HG03064 (cell line): Measurements from ENCODE around the gene MGA.
"Not testable (repeated sequence)": the region's sequence is repeated elsewhere in the genome, so short reads cannot be mapped to it uniquely, and the experiment has no call there.

Source experiments
- ATAC-seq: cut with Tn5 transposase; IDR thresholded peaks from one replicate; pipeline ENCODE4 v1.9.1; 2021; ENCODE audit warnings: low read depth; ENCODE audit not compliant: unreplicated experiment

The MGA gene

DNA sequence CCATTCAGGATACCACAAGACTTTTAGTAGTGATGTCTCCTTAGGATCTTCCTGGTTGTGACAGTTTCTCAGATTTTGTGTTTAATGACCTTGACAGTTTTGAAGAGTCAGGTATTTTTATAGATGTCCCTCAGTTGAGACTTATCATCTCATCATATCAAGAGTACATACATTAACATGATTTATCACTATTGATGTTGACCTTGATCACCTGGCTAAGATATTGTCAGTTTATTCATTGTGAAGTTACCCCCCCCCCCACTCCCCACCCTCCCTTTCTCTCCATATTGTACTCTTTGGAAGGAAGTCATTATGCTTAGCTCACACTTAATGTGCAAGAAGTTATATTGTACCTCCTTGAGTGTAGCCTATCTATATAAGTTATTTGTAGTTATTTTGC lies 42.9 kb downstream of the MGA start:
- no peak for ATAC-seq

DNA sequence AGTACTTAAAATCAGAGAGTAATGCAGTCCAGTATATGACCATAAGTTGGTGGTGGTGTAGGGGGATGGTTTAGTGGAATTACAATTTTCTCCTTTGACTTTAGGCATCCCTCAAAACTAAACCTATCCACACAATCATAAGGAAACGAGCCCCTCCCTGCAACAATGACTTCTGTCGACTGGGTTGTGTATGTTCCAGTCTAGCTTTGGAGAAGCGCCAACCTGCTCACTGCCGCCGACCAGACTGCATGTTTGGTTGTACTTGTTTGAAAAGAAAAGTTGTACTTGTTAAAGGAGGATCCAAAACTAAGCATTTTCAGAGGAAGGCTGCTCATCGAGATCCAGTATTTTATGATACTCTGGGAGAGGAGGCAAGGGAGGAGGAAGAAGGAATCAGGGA lies 52.8 kb downstream of the MGA start:
- no peak for ATAC-seq

GRCh38 chr15:41714291-41714690 lies 54.1 kb downstream of the MGA start:
- no peak for ATAC-seq

- no peak for ATAC-seq
These were observed 56.7 kb downstream of the MGA start for GRCh38 chr15:41716864-41717263.

DNA sequence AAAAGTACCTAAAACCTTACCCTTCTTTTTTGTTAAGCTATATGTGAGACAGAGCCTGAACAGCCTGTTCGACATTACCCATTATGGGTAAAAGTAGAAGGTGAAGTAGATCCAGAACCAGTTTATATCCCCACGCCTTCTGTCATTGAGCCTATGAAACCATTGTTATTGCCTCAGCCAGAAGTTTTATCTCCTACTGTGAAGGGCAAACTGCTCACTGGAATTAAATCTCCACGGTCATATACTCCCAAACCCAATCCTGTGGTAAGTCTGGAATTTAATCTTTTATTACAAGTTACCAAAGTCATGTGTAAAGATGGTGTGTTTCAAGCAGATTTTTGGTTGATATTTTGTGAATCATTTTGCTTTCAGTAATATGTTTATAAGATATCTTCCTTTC lies 66.9 kb downstream of the MGA start:
- no peak for ATAC-seq

GRCh38 chr15:41728061-41728460 lies 67.9 kb downstream of the MGA start:
- ATAC-seq, result not testable (repeated sequence)

- no peak for ATAC-seq
These were observed 70.3 kb downstream of the MGA start for GRCh38 chr15:41730543-41730942.

- no peak for ATAC-seq
These were observed 72.3 kb downstream of the MGA start for GRCh38 chr15:41732483-41732882.

- ATAC-seq, result no peak
These were observed 73.9 kb downstream of the MGA start for GRCh38 chr15:41734079-41734478.

DNA sequence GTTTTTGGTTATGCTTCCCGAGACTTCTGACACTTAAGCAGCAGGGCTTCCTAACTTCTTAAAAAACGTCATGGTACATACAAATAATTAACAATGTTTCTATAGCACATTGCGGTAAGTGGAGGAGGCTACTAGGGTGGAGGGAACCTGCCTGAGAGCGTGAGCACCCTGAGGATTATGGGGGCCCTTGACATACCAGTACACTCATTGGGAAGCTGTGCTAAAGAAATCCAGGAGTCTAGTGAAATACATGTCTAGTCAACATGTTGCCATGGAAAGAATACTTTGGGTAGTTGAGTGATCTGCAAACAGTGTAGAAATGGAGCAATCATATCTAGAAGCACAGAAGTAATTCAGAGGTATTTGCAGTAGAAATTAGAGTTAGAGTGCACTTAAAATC lies 74.8 kb downstream of the MGA start:
- no peak for ATAC-seq

DNA sequence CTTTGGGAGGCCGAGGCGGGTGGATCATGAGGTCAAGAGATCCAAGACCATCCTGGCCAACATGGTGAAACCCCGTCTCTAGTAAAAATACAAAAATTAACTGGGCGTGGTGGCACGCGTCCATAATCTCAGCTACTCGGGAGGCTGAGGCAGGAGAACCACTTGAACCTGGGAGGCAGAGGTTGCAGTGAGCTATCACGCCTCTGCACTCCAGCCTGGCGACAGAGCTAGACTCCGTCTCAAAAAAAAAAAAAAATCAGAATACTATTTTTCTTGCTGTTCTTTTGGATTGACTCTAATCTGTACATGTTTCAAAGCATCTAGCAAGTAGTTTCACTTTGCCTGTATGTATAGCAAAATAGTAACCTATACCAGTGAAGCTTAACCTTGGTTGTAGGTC lies 75.3 kb downstream of the MGA start:
- not testable (repeated sequence) for ATAC-seq

DNA sequence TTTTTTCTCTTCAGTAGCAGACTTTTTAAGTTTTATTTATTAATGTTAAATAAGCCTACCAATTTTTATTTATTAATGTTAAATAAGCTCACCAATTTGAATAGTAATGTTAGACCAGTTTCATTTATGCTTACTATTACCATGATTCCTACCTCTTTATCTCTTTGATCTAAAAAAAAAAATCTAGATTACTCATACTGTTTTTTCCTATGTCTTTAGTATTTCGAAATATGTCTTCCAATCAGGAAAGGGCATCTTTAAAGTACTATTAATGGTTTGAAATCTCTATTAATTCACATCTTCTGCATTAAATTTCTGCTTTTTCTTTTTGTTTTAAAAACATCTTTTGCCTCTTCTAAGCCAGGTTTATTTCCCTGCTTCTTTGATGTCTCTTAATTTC lies 86.6 kb downstream of the MGA start:
- no peak for ATAC-seq

DNA sequence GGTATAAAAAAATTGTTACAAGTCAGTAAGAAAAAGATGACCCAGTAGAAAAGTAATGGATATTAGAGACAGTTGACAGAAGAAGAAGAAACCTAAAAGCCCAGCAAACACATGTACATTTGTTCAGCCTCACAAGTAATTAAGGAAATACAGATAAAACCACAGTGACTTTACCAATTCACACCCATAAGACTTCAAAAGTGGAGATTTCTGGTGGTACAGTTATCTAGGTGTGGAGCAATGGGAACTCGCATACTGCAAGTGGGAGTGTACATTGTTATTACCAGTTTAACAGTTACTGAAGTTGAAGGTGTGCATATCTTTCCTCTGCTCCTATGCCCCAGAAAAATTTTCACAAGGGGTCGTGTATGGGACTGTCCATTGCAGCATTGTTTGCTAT lies 96.0 kb downstream of the MGA start:
- no peak for ATAC-seq

GRCh38 chr15:41772720-41773331 lies 112.6 kb downstream of the MGA start:
- ATAC-seq, result no peak

GRCh38 chr15:41773332-41773728 lies 113.1 kb downstream of the MGA start:
- ATAC-seq, result no peak

- no peak for ATAC-seq
These were observed 113.5 kb downstream of the MGA start for GRCh38 chr15:41773729-41774061.

DNA sequence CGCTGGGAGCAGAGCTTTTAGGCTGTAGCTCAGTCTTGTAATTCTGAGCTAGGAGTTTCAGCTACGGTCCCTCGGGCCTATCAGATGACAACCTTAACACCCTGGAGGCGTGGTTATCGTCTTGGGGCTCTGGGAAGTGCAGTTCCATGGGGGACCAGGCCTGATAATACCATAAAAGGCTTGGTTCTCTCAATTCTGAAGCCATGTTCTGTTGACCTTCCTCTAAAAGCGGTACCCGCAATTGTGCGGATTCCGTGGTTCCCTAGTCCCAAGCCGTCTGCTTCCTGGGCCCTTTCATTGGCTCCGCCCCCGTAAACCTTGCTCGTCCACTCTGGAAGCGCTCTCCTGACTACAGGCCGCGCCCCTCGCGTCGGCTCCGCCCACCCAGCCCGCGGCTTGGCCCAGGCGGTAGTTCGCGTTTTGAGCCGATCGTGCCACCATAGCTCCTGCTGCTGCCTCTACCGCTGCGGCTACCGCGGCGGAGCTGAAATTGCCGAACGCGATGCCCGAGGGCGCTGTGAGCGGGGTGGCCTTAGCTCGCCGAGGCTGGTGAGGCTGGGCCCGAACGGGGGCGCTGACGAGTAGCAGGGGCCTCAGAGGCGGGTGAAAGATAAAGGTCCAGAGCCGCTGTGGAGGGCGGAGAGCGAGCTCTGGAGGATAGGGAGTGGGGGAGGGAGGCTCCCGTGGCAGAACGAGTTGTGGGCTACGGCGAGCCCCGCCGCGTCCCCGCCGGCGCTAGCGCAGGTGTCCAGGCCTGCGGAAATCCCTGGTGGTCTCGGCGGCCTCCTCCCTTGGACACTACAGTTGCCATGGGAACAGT lies 114.1 kb downstream of the MGA start, which contains the start of gene MAPKBP1:
TSS of gene MAPKBP1 (plus strand) at position 423 of the 820 bp plus-strand sequence. CDS start 792 bp downstream, outside the sequence.
- peak; percentile 72 for ATAC-seq

DNA sequence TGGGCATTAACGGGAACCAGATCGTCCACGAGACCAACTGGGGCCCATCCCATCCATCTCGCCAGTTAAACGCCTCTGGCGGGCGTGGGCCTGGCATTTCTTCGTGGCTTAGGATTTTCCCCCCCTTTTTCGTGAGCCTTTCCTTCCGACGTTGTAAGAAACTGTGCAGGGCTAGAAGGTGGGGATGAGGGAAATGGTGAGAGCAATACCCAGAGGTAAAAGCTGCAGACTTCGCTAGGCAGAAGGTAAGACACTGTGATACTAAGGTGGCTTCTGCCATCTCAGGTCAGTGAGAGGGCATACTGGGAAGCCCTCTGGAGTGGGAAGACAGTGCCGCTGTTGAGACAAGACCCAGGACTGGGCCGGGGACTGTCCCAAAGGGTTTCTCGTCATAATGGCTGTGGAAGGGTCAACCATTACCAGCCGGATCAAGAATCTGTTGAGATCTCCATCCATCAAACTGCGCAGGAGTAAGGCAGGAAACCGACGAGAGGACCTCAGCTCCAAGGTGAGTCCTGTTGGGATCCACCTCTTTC lies 114.7 kb downstream of the MGA start:
- ATAC-seq, result no peak

DNA sequence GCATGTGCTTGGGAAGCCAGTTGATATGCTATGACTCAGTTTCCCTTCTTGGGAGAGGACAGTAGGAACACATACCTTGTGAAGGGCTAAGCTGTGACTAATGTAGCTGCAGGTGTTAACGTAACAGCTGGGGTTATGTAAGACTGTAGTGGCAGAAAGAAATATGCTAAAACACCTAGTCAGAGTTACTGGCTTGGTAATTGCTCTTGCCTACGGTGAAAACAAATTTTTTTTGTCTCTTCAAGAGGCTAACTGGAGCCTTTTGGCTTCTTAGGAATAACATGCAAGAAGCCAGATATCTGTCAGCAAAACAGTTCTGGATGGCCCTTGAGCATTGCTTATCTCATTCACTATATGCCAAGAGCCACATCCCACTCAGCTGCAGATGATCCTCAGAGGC lies 115.4 kb downstream of the MGA start:
- ATAC-seq, result no peak

DNA sequence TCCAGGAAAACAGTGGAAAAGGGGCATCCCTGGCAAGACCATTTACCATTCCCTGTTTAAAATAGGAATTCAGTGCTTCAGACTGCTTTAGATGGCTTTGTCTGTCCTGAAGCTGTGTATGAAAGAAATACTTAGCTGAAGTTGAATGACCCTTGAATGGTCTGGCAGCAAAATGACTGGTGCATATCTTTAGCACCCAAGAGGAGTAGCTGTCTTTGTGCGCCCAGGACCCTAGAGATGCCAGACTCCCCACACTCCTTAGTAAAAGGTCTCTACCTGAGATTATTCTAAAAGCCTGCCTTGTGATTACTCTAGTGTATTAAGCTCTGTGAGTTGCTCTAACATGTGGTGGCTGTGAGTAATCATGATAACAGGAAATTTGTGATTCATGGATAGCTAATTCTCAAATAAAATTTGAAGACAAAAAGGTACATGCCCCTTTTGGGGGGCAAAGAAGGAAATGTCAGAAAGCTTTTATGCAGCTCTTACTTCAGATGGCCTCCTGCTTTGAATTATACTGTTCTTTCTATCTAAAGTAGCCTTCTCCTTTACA lies 117.3 kb downstream of the MGA start:
- no peak for ATAC-seq

DNA sequence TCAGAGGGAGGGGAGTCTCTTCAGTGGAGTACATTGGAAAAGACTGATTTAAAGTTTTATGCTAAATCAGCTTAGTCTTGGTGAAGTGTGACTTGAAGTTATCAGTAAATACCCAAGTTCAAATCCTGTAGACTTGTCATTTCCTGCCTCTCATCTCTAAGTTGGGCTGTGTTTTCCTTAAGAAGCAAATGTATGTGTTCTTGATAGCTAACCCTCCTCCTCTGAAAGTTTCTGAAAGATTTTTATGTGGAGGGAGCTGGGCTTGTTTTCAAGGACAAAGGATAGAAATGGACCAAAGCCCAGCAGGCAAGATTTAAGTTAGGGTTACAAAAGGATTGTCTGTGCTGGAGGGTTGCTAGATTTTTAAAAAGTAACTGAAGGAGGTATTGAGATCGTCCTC lies 118.3 kb downstream of the MGA start:
- ATAC-seq, result no peak

GRCh38 chr15:41779662-41780157 lies 119.5 kb downstream of the MGA start:
- no peak for ATAC-seq
